A549 treated with DMSO at 1 μM for 4 hours (cell line): Measurements from ENCODE around the gene CKLF. TPM values are rescaled to one million over a fixed set of nuclear protein-coding genes. Genes with fewer than 3 reads are reported as not detected.

Experiments used
- total RNA-seq: library from RNA; stranded (reverse); fragments of 200-300 nt; extraction: Qiagen RNA extraction; gene quantifications from 5 replicates; pipeline ENCODE4 v1.2.3, GENCODE V29; 2022; ENCODE audit warnings: low read depth

CKLF gene
- 62.5 to 69.8 TPM (median 66.3 TPM) in 5 replicates for total RNA-seq

GRCh38 chr16:66552286-66553177 lies at the start of gene CKLF:
Gene CKLF (plus strand): TSS chr16:66552576. CDS start chr16:66552716, 140 bp downstream.

DNA sequence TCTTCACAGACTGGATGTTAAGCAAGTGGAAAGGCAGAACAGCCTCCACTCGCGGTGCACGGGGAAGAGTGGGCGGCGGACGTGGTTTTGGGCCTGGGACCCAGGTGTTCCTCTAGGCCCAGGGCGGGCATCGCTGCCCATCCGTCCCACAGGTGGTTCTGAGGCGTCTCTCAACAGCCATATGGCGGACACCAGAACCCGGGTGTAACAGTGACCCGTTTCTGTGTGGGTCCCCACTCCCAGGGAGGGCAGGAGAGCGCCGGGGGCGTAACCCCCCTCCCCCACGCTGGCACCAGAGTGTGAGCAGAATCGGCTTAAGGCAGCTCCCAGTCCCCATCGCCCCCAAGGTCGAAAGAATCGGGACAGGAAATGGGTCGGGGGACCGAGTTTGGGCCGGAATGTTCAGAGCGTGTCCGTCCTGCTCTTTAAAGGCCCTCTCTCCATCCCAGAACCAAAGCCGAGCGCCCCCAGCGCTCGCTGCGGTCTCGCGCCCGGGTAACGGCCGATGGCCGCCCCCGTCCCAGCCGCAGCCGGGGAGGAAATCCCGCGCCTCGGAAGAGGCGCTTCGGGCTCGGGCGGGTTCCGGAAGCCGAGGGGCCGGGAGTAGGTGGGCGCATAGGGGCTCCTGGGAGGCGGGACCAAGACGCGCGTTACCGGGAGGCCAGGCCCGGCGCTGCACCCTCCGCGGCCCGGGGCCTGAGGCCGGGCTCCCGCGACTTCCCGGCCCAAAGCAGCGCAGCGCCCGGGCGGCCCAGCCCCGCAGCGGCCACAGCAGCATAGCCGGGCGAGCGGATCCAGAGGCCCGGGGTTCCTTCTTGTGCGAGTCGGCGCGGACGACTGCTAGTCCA lies 2.9 kb upstream of the CKLF start, which contains the start of gene TK2:
Gene TK2 (minus strand): TSS at position 839 of the 848 bp plus-strand sequence. CDS start 61 bp downstream, at position 778.

GRCh38 chr16:66566051-66566901 lies 13.9 kb downstream of the CKLF start, which contains the start of gene CMTM1:
Gene CMTM1 (plus strand): TSS chr16:66566439. CDS start chr16:66566514, 75 bp downstream.

GRCh38 chr16:66578651-66579531 lies 26.5 kb downstream of the CKLF start, which contains the start of gene CMTM2:
Gene CMTM2 (plus strand): TSS chr16:66579463. CDS start chr16:66579608, 145 bp downstream.

DNA sequence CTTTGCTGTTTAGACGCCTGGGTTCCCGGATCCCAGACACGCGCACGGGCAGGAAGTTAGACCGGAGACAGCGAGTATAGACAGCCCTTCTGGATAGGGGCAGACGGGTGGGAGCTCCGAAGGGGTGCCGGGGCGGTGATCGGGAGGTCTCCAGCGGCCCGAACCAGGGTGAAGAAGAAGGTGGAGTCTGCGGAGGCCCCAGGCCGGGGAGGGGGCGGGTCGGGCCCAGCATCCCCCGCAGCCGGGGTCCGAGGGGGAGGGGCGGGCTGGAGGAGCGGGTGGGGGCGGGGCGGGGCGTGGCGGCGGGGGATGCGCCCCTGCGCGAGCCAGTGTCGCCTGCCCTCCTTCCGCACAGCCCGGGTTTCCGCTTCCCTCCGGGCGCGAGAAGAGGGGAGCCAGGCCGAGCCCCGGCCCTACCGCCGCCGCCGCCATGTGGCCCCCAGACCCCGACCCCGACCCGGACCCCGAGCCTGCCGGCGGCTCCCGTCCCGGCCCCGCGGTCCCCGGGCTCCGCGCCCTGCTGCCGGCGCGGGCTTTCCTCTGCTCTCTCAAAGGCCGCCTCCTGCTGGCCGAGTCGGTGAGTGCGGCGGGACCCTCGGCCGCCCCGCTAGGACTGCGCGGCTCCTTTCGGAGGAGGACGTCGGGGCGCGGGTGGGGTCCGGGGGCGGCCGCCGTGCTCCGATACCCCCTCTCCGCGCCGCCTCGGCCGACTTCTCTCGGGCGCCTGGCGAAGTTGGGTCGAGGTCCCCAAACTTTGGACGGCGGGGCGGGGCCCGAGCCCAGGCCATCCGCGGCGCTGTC lies 52.2 kb downstream of the CKLF start, which contains the start of gene CMTM3:
Gene CMTM3 (plus strand): TSS at position 329 of the 801 bp plus-strand sequence. CDS start 102 bp downstream, at position 431.

Other genes with a start within 250 kb of the CKLF start
- 0.18 to 0.35 TPM (median 0.28 TPM) in 5 replicates for gene CDH5, start 185.9 kb upstream of the CKLF start, total RNA-seq
- gene BEAN1, start 125.3 kb upstream of the CKLF start, total RNA-seq = 2.6 to 4.4 TPM (median 2.9 TPM) in 5 replicates
- gene TK2, start 2.5 kb upstream of the CKLF start, total RNA-seq = 15.7 to 18.1 TPM (median 16.5 TPM) in 5 replicates
- gene CMTM1, start 13.9 kb downstream of the CKLF start, total RNA-seq = 0.52 to 1.9 TPM (median 1.3 TPM) in 5 replicates
- gene CMTM2, start 26.9 kb downstream of the CKLF start, total RNA-seq = not detected in 5 replicates
- gene CMTM3, start 52.1 kb downstream of the CKLF start, total RNA-seq = 71.0 to 78.0 TPM (median 76.7 TPM) in 5 replicates
- gene CMTM4, start 144.2 kb downstream of the CKLF start, total RNA-seq = 23.9 to 40.7 TPM (median 34.9 TPM) in 5 replicates
- gene DYNC1LI2, start 199.0 kb downstream of the CKLF start, total RNA-seq = 47.0 to 57.1 TPM (median 56.7 TPM) in 5 replicates
- gene TERB1, start 249.0 kb downstream of the CKLF start, total RNA-seq = 0.03 to 0.17 TPM in 2 of 5 replicates, not detected in the others